PC-3 (cell line): ENCODE results near the gene AKAP13. TPM values are rescaled to one million over a fixed set of nuclear protein-coding genes. Genes with fewer than 3 reads are reported as not detected.

Experiments used
- ATAC-seq: fragments of 200-7000 bp; cut with Tn5 transposase; 2 replicates; pipeline ENCODE4 v1.9.1; 2020; ENCODE audit warnings: mild to moderate bottlenecking, moderate library complexity
- BruUV-seq: library from RNA; stranded (reverse); fragments of 400-500 nt; replicated peaks from 2 replicates; lab custom pipeline; 2021; lab: Mats Ljungman, UMichigan
- CTCF ChIA-PET: fragments of 300-600 bp; sonication (Branson Sonifier 250); formaldehyde crosslinking; loops from one replicate; lab custom pipeline; 2022; ENCODE audit warnings: antibody characterized with exemption; lab: Charles Lee
- POLR2A ChIA-PET: fragments of 300-600 bp; sonication (Branson Sonifier 250); formaldehyde crosslinking; loops from one replicate; lab custom pipeline; 2022; ENCODE audit warnings: antibody characterized with exemption; ENCODE audit not compliant: unreplicated experiment; lab: Charles Lee
- DNase-seq: peaks from one replicate; pipeline ENCODE4 v3.0.0-alpha.2; 2015
- H2AFZ ChIP-seq: fragments of 300-600 bp; sonication (generic); 2 replicates; pipeline ENCODE4 v1.6.0; 2016; ENCODE audit warnings: antibody characterized with exemption, low read length
- H3F3A ChIP-seq: fragments of 300-600 bp; sonication (generic); one replicate; pipeline ENCODE4 v1.6.0; 2017; ENCODE audit warnings: antibody characterized with exemption, low read length, control low read depth, mild to moderate bottlenecking; ENCODE audit not compliant: unreplicated experiment
- H3K27ac ChIP-seq: fragments of 300-600 bp; sonication (generic); 2 replicates; pipeline ENCODE4 v1.5.1; 2016; ENCODE audit warnings: mild to moderate bottlenecking, low read length
- H3K27me3 ChIP-seq: fragments of 300-600 bp; sonication (generic); 2 replicates; pipeline ENCODE4 v1.6.1; 2016; ENCODE audit warnings: low read length, mixed read lengths
- H3K36me3 ChIP-seq: fragments of 300-600 bp; sonication (generic); 2 replicates; pipeline ENCODE4 v1.6.1; 2016; ENCODE audit warnings: low read depth, mixed run types, low read length, mixed read lengths
- H3K4me1 ChIP-seq: fragments of 300-600 bp; sonication (generic); 2 replicates; pipeline ENCODE4 v1.5.1; 2016; ENCODE audit warnings: low read length; ENCODE audit not compliant: insufficient read depth
- H3K4me2 ChIP-seq: fragments of 300-600 bp; sonication (generic); 2 replicates; pipeline ENCODE4 v1.6.0; 2016; ENCODE audit warnings: low read length
- H3K4me3 ChIP-seq: fragments of 300-600 bp; sonication (generic); 2 replicates; pipeline ENCODE4 v1.5.1; 2016; ENCODE audit warnings: mild to moderate bottlenecking, low read length, mixed read lengths
- H3K79me2 ChIP-seq: fragments of 300-600 bp; sonication (generic); 2 replicates; pipeline ENCODE4 v1.6.1; 2017; ENCODE audit warnings: low read length, mixed read lengths
- H3K9ac ChIP-seq: fragments of 300-600 bp; sonication (generic); 2 replicates; pipeline ENCODE4 v1.6.0; 2016; ENCODE audit warnings: mild to moderate bottlenecking, low read length
- H3K9me2 ChIP-seq: fragments of 300-600 bp; sonication (generic); replicated peaks from 2 replicates; pipeline ENCODE4 v1.6.1; 2016; ENCODE audit warnings: mixed run types, low read length, mixed read lengths
- H3K9me3 ChIP-seq: fragments of 300-600 bp; sonication (generic); 2 replicates; pipeline ENCODE4 v1.6.1; 2016; ENCODE audit warnings: low read length, mixed read lengths
- H4K20me1 ChIP-seq: fragments of 300-600 bp; sonication (generic); 2 replicates; pipeline ENCODE4 v1.6.1; 2016; ENCODE audit warnings: low read length, mixed read lengths
- EZH2 ChIP-seq: fragments of 300-600 bp; sonication (generic); IDR thresholded peaks from one replicate; pipeline ENCODE4 v1.6.1; 2017; ENCODE audit warnings: antibody characterized with exemption, mild to moderate bottlenecking, low read length; ENCODE audit not compliant: unreplicated experiment
- EZH2phosphoT487 ChIP-seq: fragments of 300-600 bp; sonication (generic); IDR thresholded peaks from 2 replicates; pipeline ENCODE4 v1.6.1; 2018; ENCODE audit warnings: mild to moderate bottlenecking, antibody characterized with exemption, low read length, borderline replicate concordance
- intact Hi-C: fragments of 100-400 bp; cut with micrococcal nuclease; formaldehyde crosslinking; loops from 2 replicates; pipeline ENCODE4 v1.9.0; 2023
- total RNA-seq: library from RNA; depleted of rRNA; stranded (reverse); fragments of >200 nt; gene quantifications from 2 replicates; pipeline ENCODE4 v1.2.3, GENCODE V29; 2014
- TF ChIP-seq, protein P1 (sequence below): fragments of 300-600 bp; sonication (generic); conservative IDR thresholded peaks from 2 replicates; pipeline ENCODE4 v1.5.1; 2017; ENCODE audit warnings: antibody characterized with exemption, low read depth, mild to moderate bottlenecking, low read length

AKAP13 gene
- total RNA-seq, 1 experiment from 2014 or later = 36.8 TPM

DNA sequence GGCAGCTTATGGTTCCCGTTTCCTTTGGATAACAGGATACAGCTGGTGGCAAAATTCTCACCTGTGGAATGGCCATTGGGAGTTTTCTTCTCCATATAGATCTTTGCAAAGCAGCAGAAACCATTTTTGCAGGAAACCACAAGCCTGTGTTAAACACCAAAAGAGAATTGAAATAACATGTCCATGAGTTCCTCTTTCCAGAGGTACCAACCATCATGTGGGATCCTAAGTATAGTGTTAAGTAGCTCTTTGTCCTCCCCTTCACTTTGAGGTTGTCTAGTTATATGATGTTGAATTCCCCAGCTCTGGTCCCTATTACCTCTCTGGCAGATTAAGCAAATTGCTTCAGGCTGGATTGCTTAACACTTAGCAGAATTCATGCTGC lies 94.9 kb downstream of the AKAP13 start:
- Histone ChIP-seq H3K4me2 (no peak overlapping the region), H3K9me2 (no peaks in the 10 kb centered on the region), H3K9ac (no peak overlapping the region), H2AFZ (no peak overlapping the region), H3K27ac (no peak overlapping the region), H3K4me3 (no peak overlapping the region), H3K36me3 (no peaks in the 10 kb centered on the region), H3F3A (no peaks in the 10 kb centered on the region), H3K4me1 (peaks cover 41% of the 10 kb centered on the region), H4K20me1 (peaks cover 9% of the 10 kb centered on the region; the same call in 1 of the 2 replicates), H3K79me2 (peaks cover 93% of the 10 kb centered on the region), H3K9me3 (no peaks in the 10 kb centered on the region), H3K27me3 (no peaks in the 10 kb centered on the region)
- TF ChIP-seq, protein P1, sequence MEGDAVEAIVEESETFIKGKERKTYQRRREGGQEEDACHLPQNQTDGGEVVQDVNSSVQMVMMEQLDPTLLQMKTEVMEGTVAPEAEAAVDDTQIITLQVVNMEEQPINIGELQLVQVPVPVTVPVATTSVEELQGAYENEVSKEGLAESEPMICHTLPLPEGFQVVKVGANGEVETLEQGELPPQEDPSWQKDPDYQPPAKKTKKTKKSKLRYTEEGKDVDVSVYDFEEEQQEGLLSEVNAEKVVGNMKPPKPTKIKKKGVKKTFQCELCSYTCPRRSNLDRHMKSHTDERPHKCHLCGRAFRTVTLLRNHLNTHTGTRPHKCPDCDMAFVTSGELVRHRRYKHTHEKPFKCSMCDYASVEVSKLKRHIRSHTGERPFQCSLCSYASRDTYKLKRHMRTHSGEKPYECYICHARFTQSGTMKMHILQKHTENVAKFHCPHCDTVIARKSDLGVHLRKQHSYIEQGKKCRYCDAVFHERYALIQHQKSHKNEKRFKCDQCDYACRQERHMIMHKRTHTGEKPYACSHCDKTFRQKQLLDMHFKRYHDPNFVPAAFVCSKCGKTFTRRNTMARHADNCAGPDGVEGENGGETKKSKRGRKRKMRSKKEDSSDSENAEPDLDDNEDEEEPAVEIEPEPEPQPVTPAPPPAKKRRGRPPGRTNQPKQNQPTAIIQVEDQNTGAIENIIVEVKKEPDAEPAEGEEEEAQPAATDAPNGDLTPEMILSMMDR = no peak
- no peak for TF ChIP-seq EZH2phosphoT487
- TF ChIP-seq EZH2 = no peak
- no TSS peak for BruUV-seq
- intact Hi-C loops = no loop called here
- DNase-seq (no peak), ATAC-seq (no peak)
- CTCF ChIA-PET = interaction anchor here (0.6 kb wide), 1 partner anchor 254 kb away, joined by 3 read pairs; no protein-coding TSS in a partner anchor
- POLR2A ChIA-PET = no interaction called here

DNA sequence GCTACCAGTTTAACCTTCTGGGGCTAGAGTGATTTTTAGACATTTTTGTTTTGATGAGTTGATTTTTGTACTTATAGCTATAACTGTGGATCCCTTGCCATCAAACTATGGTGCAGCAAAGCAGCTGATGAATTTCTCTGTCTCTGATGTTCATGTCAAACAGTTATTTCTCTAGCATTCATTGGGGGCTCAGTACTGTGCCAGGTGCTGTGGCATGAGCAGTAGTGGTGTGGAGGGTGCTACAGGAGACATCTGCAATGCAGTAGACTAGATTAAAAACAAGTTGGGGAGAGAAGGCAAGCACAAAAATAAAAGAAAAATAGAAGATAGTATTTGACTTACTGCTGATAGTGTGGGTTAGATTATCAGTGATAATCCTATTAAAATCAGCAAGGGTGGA lies 95.3 kb downstream of the AKAP13 start:
- Histone ChIP-seq H3K79me2 (peaks cover 93% of the 10 kb centered on the region), H2AFZ (no peak overlapping the region), H3K9me2 (no peaks in the 10 kb centered on the region), H3K4me3 (no peak overlapping the region), H3F3A (no peaks in the 10 kb centered on the region), H3K9ac (no peak overlapping the region), H3K36me3 (no peaks in the 10 kb centered on the region), H3K4me2 (no peak overlapping the region), H3K4me1 (peaks cover 41% of the 10 kb centered on the region), H3K27me3 (no peaks in the 10 kb centered on the region), H3K9me3 (no peaks in the 10 kb centered on the region), H4K20me1 (peaks cover 9% of the 10 kb centered on the region; the same call in 1 of the 2 replicates), H3K27ac (no peak overlapping the region)
- CTCF ChIA-PET = no interaction called here
- no peak for ATAC-seq
- TF ChIP-seq, protein P1 = no peak
- TF ChIP-seq EZH2phosphoT487 (no peak), EZH2 (no peak)
- no peak for DNase-seq
- intact Hi-C loops = no loop called here
- POLR2A ChIA-PET = no interaction called here
- no TSS peak for BruUV-seq

DNA sequence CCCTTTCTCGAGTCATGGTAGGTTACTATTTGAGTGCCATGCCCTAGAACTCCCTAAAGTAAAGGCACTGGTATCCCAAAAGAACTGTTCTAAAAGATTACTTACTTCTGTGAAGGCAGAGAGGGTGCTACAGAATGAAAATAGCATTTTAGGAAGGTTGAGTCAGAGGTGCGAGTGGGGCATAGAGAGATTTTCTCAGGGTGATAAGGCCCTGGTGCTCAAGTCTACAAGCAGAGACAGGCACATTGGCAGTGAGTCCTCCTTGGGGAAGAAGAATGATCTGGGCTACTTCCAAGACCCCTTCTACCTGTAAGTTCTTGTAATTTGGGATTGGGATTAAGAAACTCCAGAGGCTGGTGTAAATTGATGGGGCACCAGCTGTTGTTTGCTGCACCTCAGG lies 96.7 kb downstream of the AKAP13 start:
- intact Hi-C loops = no loop called here
- Histone ChIP-seq H3K36me3 (no peaks in the 10 kb centered on the region), H3K4me2 (no peak overlapping the region), H3K79me2 (peaks cover 96% of the 10 kb centered on the region), H4K20me1 (peaks cover 9% of the 10 kb centered on the region; the same call in 1 of the 2 replicates), H3K9me3 (no peaks in the 10 kb centered on the region), H2AFZ (no peak overlapping the region), H3K9me2 (no peaks in the 10 kb centered on the region), H3K27ac (0 out of 2 replicates have a peak overlapping the region, but pooled peaks have one; percentile 3), H3F3A (no peaks in the 10 kb centered on the region), H3K9ac (no peak overlapping the region), H3K4me3 (no peak overlapping the region), H3K4me1 (peaks cover 41% of the 10 kb centered on the region), H3K27me3 (no peaks in the 10 kb centered on the region)
- ATAC-seq (no peak), DNase-seq (no peak)
- no TSS peak for BruUV-seq
- ChIA-PET CTCF (interaction anchor here (1.0 kb wide), 1 partner anchor 146 kb away, joined by 7 read pairs; no protein-coding TSS in a partner anchor), POLR2A (no interaction called here)
- TF ChIP-seq, protein P1 = no peak
- no peak for TF ChIP-seq EZH2
- TF ChIP-seq EZH2phosphoT487 = no peak
